Measurements from ENCODE around the gene COL5A3.

DNA sequence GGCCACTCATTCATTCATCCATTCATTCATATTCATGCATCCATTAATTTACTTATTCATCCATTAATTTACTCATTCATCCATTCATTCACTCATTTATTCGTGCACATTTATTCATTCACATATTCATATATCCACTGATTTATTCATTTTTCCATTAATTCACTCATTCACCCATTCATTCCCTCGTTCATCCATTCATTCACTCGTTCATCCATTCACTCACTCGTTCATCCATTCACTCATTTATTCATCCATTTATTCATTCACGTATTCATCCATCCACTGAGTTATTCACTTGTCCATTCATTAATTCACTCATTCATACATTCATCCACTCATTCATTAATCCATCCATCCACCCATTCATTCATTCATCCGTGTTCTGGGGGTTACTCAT, 38.2 kb downstream of the COL5A3 start:
- no peak for TF ChIP-seq GATA2 (IDR thresholded peaks at IDR 0.05; ENCODE audit: low read depth, low read length)
- no peak for TF ChIP-seq GATA3 (IDR thresholded peaks at IDR 0.05; ENCODE audit: low read depth, low read length)
